ENCODE results near the gene TOPORS.
"Not testable (repeated sequence)": the region's sequence is repeated elsewhere in the genome, so short reads cannot be mapped to it uniquely, and the experiment has no call there.

The TOPORS gene

DNA sequence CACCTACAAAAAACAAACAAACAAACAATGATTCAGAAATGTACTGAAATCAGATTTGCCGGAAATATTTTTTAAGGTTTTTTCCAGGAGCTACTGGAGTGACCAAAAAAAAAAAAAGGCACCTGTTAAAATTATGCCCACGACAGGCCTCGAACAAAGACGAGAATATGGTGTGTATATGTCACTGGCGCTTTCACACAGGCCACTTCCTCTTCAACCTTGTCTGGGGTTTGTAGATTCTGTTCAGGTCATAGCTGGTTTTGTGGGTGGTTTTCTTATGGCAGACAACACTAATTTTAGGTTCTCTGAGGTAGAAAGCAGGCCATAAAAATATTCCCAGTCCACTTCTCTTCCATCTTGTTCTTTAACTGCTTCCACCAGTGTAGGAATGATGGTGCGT is 13.6 kb upstream of the TOPORS start:
- DNase-seq (ENCODE audit: low spot score), result no peak

DNA sequence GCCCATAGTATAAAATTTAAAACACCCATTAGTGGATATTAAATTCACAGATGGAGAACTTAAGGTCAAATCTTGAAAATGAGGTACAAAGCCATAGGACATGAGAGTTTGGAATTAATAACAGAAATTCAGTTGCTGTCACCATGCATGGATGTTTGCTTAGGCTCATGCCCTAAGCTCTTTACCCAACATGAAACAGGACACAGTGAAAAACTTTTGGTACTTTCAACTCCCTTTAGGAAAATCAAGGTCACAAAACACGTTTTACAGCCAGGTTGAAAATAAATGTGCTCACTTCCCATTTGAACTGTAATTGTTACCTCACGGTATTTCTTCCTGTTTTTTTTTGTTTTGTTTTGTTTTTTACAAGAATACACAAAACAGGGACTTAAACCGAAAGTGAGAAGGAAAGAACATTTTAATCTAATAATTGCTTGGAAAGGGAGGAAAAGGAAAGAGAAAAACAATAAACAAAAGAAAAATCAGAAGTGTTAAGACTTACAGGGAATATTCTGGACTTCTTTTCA is 6.1 kb upstream of the TOPORS start:
- DNase-seq (ENCODE audit: low spot score), result no peak

DNA sequence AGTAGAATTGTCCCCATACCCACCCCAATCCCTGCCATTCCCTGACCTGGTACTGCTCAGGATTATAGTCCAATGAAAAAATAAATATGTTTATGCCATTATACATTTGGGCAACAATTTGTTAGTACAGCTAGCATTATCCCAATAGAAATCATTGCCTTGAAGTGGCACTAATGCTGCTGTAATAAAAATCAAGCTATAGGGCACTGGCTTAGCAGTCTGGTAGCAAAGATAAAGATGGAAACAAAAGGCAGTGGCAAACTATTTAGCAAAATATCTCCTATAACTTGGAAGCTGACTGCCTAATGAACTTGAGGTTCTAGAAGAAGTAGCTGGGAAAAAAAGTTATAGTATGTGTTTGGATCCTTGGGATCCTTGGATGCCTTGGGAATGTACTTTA is 2.2 kb upstream of the TOPORS start:
- no peak for DNase-seq (ENCODE audit: low spot score)

DNA sequence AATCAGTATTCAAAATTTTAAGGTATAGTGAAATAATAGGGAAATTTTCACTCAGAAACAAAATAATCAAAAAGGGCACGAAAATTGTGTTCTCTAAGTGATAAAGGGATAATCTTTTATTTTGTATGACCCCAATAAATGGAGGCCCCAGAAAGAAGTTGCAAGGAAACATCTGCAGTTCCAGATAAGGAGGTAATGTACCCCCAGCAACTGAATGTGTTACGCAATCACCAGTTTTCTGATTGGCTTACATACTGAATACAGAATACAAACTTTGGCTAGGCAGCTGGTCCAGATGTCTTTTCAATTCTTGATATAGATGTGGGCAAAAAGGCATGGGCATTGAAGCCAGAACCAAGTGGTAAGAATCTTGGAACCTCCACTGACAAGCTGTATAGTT is 1.7 kb upstream of the TOPORS start:
- DNase-seq (ENCODE audit: low spot score), result no peak

DNA sequence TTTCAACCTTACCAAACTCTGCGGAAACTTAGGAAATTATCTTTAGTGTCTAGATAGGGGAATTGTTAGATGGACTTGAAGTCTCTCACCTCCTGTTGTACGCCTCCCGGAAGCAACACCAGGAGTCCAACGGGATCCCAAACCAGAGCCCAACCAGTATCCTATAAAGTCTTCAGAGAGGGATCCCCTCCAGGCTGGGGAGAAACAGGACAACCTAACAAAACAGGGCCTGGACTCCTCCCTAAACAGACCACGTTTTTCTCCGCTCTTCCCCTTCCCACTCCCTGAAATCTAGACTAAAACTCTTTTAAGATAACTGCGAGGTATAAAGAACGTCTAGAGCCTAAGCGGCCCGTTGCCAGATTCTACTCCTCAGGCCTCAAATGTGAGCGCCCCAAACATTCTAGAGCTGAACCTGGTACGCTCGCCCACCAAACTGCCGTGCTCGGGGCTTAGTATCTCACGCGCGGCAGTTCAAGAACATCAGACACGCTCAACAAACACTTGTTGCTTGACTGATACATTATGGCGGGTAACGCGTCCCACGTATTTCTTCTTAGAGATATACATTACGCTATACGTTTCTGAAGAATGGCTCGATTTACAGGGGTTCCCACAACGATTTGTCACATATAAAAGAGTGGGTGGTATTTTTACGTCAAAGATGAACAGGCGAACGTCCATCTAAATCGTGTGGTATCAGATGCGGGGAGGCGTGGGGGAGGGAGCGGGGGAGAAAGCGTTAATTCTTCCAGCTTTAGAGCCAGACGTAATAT is 922 bp downstream of the TOPORS start:
- DNase-seq (ENCODE audit: low spot score), result peak; percentile 37

DNA sequence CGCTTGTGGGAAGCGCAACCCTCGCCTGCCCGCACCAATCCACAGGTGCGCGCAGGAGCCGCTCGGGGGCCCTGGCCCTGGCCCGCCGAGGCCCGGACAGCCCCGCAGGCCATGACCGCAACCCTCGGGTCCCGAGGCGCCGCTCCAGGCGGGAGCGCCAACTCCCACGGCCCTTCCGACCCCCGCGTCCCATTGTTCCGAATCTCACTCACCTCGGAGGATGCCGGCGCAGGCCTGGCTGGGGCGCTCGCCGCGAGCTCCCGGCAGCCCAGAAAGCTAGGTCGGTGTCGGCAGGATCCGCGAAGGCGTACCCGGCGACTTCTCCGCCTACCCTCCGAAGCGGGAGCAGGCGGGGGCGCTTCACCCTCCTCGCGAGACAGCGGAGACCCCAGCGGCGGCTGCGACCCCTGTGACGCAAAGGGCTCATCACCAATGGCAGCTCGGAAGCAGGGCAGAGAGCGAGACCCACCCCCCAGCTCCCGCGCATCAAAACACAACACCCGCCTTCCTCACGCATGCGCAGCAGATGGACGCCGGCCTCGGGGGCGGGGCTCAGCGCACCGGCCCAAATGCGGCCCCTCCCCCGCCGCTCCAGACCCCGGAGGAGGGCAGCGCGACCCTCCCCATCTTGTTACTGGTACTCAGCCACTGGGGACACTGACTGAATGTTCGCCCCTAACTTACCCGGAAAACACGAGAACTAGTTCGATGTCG is 1.7 kb downstream of the TOPORS start:
- peak; percentile 99 for DNase-seq (ENCODE audit: low spot score)

DNA sequence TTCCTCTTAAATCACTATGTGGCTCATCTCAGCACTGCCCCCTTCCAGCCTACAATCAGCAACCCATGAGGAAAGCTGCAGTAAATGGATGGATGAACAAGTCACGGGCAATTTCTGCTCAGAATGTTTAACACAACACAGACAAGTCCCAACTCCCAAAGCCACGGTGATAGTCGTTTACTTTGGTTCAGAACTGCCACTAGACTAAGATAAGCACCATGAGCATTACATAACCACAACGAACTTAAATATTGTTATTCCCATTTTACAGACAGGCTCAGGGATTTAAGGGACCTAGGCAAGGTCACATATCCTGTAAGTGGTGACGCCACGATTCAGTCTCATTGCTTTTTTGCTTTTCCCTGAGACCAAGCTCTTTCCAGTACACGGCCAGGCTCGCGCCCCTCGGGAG is 2.2 kb downstream of the TOPORS start:
- peak; percentile 18 for DNase-seq (ENCODE audit: low spot score)

DNA sequence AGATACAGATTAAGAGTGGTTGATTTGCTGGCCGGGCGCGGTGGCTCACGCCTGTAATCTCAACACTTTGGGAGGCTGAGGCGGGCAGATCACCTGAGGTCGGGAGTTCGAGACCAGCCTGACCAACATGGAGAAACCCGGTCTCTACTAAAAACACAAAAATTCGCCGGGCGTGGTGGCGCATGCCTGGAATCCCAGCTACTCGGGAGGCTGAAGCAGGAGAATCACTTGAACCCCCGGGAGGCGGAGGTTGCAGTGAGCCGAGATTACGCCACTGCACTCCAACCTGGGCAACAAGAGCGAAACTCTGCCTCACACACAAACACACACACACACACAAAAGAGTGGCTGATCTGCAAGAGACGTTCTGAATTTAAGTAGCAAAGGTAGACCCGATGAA is 4.2 kb downstream of the TOPORS start:
- not testable (repeated sequence) for DNase-seq (ENCODE audit: low spot score)

DNA sequence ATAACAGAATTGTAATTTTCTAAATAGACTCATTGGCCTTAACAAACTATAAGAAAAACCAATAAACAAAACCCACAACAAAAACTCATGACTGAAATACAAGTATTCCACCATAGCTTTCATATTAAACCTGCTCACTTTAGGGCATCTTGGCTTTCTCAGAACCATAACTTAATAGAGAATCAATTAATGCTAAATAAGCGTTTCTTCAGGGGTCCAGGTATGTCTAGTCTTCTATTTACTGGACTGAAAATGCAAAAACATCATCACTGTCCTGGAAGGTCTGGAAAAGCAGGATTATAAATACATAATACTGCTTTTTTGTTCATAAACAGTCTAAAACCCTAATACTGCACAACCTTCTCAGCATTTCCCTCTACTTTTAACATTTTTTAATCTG is 6.5 kb downstream of the TOPORS start:
- no peak for DNase-seq (ENCODE audit: low spot score)

DNA sequence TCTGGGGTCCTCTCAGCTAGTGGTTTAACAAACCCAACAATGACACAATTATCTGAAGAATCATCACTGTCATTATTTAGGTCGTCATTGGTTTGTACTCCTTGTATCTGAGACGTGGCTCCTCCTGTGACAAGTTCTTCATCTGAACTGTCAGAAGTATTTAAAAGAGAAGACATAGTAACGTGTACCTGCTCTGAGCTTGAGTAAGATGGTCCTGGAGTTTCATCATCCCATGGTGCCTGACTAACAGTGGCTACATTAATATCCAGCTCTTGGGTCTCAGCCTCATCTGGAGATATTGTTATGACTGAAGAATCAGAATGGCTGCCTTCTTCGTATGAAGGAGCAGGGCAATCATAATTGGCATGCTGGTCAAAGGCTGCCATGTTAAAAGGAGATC is 9.3 kb downstream of the TOPORS start:
- DNase-seq (ENCODE audit: low spot score), result no peak

DNA sequence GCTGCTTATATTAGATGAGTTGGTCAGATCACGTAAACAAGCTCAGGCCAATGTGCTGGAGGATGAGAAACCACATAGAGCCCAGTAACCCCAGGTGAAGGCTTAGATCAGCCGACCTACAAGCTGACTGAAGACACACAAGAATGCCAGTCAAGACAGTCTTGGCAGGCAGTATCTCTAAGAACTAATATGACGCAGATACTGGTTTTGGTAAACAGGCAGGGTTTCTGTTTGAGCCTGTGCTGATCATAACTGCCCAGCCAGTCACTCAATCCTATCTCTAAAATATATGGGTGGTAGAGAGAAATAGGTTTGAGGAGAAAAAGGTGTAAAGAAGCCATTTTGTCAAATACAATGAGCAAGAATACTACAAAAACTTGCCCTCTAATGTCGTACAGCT is 18.6 kb downstream of the TOPORS start:
- no peak for DNase-seq (ENCODE audit: low spot score)

DNA sequence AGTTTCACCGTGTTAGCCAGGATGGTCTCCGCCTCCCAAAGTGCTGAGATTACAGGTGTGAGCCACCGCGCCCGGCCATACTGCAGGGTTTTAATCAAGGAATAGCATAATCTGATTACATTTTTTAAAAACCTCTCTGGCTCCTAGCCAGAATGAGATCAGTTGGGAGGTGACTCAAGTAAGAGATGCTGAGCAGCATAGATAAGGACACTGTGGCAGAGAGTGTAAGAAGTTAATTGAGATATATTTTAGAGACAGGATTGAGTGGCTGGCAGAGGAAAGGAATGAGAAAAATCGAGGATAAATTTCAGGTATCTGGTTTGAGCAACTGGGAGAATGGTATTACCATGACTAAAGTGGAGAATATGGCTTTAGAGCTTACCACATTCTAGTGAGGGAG is 19.1 kb downstream of the TOPORS start:
- no peak for DNase-seq (ENCODE audit: low spot score)

DNA sequence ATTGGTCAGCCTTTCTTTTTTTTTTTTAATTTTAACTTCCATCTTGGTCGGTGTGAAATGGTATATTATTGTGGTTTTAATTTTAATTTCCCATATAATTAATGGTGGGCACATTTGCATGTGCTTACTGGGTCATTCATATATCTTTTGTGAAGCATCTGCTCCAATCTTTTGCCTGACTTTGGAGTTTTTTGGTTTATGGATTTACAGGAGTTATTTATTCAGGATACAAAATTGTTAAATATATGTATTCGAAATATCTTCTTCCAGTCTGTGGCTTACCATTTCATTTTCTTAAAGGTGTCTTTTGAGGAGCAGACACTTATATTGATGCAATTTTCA is 25.7 kb downstream of the TOPORS start:
- no peak for DNase-seq (ENCODE audit: low spot score)

DNA sequence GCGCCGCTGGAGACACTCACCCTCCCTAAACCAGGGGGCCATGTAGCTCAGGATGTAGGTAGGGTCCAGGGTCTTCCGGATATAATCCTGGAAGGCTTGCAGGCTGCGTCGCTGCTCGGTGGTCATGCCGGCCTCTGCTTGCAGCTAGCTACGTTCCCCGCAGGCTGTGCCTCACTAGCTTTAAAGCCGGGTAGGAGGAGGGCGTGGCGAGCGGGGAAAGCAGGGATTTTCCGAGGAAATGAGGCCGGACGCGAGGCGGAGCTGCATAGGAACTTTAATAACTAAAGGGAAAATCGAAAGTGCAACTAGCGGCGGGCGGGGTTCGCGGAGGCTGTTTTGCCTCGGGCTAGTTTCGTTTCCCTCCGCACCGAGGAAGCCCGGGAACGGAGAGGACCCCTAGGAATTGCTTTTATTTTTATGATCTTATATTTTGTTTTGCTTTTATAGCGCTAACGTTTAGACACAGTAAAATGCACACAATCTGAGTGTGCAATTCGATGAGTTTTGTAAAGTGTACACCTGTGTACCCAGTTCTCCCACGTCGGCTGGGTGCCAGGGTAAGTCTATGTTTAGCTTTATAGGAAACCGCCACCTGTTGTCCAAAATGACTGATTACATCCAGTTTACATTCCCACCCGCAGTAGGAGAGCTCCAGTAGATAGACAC is 26.2 kb downstream of the TOPORS start, which contains the start of gene RIGI:
RIGI (minus strand) TSS at position 156 of the 666 bp plus-strand sequence; CDS start at position 126, 30 bp downstream.
- peak; percentile 92 for DNase-seq (ENCODE audit: low spot score)

DNA sequence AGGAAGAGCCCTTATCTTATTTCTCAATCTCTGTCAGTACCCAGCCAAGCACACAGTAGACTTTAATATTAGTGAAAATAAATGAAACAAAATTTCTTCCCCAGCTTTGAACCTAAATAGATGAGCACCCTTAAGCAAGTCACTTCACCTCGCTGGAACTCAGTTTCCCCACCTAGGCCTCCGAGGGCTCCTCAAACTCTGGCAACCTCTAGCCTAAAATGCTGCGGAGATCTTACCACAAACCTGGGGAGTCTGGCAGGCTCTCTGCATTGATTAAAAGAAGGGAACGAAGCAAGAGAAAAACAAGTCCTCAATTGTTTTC is 26.7 kb downstream of the TOPORS start:
- DNase-seq (ENCODE audit: low spot score), result no peak

DNA sequence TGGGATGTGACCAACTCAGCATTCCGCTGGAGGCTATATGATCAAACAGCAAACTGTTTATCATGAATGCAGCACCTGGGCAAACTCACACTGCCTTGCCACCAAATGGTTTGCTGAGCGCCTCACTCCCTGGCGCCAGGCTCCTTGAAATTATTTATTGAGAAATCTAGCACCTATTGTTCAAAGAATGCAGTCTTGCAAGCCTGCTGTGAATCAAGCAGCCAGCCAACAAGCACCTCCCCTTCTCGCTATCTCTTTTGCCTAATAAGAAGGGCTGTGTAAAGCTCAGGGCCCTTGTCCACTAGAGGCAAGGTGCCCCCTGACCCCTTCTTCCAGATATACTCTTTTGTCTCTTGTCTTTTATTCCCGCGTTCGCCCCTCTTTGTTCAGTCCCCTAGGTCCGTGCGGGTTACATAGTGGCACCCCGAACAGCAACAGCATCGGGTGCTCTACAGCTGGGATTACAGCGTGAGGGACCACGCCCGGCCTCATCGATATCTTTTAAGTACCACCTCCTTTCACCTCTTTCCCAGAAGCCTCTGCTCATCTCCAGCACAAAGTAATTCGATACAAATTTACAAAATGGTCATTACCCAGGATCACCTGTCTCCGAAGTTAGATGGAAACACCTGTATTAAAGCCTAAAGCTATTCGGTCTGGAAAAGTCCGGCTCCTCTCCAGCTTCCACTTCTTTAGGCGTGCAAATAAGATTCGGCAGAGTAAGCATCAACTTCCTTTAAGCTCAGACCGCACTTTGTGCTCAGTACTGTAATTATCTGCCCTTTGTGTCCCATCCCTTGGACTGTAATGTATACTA is 27.3 kb downstream of the TOPORS start:
- DNase-seq (ENCODE audit: low spot score), result no peak

DNA sequence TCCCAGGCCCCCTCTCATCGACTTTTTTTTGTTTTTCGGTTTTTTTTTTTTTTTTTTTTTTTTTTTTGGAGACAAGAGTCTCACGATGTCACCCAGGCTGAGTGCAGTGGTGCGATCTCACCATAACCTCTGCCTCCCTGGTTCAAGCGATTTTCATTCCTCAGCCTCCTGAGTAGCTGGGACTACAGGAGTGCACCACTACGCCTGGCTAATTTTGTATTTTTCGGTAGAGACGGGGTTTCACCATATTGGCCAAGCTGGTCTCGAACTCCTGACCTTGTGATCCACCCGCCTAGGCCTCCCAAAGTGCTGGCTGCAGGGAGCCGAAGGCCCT is 27.9 kb downstream of the TOPORS start:
- DNase-seq (ENCODE audit: low spot score), result not testable (repeated sequence)

DNA sequence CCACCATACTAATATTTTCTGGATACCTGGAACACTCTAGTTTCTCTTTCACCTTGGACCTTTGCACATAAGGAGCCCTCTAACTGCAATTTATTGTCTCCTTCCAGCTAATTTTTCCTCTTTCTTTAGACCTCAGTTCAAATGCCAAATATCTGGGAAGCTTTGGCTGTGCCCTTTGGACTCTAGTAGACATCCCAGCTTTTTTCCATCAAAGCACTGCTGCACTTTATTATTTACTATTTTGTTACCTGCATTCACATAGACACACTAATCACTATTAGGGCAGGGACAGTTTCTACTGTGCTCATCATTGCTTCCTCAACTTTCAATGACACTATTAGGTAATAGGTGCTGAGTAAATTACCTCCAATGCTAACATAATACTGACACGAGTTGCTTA is 28.5 kb downstream of the TOPORS start:
- DNase-seq (ENCODE audit: low spot score), result no peak

DNA sequence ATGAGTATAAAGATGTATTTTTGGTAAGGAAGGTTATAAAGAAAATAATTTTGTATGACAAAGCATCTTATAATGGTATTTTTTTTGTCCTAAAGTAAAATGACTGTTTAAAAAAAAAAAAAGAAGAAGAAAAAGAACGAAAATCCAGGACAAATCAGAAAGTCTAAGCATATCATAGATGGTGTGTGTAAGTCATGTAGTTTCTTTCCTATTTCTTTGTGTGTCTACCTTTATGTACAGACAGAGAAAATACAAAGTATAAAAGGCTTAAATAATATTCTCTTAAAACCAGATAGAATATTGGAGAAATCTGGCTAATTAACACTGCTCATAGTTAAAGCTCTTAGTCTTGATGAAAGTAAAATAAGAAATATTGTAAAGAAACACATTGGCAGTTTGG is 34.1 kb downstream of the TOPORS start:
- DNase-seq (ENCODE audit: low spot score), result no peak

DNA sequence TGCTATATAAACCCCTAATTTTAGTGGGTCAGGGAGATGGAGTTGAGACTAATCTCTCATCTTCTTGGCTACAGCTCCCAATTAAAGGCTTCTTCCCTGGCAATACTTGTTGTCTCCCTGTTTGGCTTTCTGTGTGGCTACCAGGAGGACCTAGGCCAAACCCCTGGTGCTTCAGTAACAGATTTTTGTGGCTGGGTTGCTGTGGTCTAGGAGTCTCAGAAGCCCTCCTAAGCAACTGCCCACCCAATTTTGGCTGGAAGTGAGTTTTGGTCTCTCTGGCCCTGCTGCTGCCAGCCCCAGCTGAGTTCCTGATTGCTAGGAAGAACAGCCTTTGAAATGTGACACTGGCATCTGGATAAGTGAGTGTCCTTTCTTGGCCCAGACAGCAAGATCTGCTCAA is 36.1 kb downstream of the TOPORS start:
- DNase-seq (ENCODE audit: low spot score), result no peak

DNA sequence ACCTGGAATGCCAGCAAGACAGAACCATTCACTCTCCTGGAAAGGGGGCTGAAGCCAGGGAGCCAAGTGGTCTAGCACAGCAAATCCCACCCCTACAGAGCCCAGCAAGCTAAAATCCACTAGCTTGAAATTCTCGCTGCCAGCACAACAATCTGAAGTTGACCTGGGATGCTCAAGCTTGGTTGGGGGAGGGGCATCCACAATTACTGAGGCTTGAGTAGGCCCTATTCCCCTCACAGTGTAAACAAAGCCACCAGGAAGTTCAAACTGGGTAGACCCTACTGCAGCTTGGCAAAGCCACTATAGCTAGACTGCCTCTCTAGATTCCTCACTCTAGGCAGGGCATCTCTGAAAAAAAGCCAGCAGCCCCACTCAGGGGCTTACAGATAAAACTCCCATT is 43.7 kb downstream of the TOPORS start:
- DNase-seq (ENCODE audit: low spot score), result no peak

DNA sequence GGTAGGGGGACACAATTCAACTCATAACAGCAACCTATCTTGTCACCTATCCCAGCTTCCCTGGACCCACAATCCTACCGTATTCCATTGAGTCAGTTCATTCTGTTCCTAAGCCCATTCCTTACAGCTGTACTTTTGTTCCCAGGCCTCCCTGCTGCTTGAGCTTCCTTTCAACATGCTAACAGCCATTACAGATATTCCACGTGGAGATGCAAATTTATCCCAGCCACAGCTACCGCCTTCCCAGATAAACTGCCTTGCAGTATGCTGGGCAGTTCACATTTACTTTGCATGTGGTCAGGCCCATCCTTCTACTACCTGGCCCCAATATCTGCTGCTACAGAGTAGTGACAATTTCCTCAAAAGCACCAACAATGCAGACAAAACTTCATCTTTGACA is 49.4 kb downstream of the TOPORS start:
- DNase-seq (ENCODE audit: low spot score), result no peak
